GM18909 (cell line): ENCODE results near the gene PXMP2.
"Not testable (repeated sequence)": the region's sequence is repeated elsewhere in the genome, so short reads cannot be mapped to it uniquely, and the experiment has no call there.

Source experiments
- ATAC-seq: cut with Tn5 transposase; IDR thresholded peaks from one replicate; pipeline ENCODE4 v1.9.1; 2021; ENCODE audit warnings: mild to moderate bottlenecking; ENCODE audit not compliant: unreplicated experiment, poor library complexity

Gene PXMP2

DNA sequence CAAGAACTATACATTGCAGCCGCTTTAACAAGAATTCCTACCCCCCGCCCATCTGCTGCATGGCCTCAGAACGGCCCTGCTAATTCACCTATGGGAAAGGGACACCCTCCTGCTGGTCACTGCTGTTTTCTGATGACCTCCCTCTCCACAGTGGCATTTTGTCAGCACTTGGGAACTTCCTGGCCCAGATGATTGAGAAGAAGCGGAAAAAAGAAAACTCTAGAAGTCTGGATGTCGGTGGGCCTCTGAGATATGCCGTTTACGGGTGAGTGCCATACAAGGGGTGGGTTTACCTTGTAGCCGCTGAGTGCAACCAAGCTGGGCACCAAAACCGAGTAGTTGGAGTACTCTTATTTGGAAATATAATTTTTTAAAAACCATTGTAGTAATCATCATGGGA, 2.7 kb downstream of the PXMP2 start:
- ATAC-seq: no peak

DNA sequence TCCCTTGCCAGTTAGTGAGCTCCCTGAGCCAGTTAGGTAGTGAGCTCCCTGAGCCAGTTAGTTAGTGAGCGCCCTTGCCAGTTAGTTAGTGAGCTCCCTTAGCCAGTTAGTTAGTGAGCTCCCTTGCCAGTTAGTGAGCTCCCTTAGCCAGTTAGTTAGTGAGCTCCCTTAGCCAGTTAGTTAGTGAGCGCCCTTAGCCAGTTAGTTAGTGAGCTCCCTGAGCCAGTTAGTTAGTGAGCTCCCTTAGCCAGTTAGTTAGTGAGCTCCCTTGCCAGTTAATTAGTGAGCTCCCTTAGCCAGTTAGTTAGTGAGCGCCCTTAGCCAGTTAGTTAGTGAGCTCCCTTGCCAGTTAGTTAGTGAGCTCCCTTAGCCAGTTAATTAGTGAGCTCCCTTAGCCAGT, 4.6 kb downstream of the PXMP2 start:
- ATAC-seq: not testable (repeated sequence)

DNA sequence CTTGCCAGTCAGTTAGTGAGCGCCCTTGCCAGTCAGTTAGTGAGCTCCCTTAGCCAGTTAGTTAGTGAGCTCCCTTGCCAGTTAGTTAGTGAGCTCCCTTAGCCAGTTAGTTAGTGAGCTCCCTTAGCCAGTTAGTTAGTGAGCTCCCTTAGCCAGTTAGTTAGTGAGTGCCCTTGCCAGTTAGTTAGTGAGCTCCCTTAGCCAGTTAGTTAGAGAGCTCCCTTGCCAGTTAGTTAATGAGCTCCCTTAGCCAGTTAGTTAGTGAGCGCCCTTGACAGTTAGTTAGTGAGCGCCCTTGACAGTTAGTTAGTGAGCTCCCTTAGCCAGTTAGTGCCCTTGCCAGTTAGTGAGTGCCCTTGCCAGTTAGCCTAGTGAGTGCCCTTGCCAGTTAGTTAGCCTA, 7.5 kb downstream of the PXMP2 start:
- not testable (repeated sequence) for ATAC-seq

DNA sequence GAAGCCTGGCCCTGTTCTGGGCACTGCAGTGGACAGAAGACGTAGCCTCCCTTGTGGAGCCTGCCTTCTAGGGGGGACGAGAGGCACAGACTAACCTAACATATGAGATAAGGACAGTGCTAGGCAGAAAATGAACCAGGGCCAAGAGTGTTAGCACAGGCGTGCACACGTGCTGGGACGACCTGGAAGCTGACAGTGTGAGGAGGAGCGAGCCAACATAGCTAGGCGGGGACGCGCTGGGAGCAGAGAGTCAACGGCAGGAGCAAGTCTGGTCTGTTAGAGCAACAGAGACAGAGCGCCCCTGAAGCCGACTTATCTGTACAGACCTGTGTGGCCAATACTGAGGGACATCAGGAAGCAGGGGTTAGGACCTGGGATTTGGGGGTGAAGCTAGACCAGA, 8.0 kb downstream of the PXMP2 start:
- no peak for ATAC-seq

DNA sequence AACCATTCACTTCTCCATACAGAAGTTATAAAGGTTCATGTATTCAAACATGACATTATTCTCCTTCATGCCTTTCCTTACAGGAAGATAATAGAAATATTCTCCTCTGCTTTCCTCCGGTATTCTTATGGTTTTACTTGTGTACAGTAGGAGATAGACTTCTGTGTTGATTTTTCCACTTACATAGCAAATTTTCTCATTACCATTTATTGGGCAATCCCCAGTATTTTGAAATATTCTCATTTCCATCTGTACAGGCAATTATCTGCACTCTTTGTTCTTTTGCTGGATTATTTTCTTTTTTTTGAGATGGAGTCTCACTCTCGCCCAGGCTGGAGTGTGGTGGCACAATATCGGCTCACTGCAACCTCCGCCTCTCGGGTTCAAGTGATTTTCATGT, 11.0 kb downstream of the PXMP2 start:
- ATAC-seq: no peak

DNA sequence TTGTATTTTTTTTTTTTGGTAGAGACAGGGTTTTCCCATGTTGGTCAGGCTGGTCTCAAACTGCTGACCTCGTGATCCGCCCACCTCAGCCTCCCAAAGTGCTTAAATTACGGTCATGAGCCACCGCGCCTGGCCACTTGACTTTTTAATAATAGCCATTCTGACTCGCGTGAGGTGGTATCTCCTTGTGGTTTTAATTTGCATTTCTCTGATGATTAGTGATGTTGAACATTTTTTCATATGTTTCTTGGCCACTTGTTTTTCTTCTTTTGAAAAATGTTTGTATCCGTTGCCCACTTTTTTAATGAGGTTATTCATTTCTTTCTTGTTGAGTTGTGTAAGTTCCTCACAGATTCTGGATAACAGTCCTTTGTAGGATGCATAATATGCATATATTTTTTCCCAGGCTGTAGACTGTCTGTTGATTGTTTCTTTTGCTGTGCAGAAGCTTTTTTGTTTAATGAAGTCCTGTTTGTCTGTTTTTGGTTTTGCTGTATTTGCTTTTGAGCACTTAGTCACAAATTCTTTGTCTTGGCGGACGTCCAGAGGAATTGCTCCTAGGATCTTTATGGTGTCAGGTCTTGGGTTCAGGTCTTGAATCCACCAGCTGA, 12.9 kb downstream of the PXMP2 start:
- ATAC-seq: no peak

DNA sequence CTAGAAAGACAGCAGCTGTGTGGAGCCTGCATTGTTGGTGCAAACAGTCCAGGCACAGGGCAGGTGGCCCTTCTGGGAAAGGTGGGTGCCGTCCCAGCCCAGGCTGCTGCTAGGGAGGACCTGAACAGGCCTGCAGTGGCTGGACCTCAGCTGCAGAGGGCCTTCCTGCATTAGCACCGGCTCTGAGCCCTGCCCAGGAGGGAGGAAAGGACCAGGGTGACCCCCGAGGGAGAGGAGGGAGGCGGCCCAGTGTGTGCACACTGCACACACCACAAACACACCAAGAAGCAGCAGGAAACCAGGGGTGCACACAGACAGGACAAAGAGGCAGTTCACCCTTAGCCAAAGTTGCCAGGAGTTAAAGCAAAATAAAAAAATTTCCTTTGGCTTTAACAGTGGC, 15.3 kb downstream of the PXMP2 start:
- ATAC-seq: no peak

DNA sequence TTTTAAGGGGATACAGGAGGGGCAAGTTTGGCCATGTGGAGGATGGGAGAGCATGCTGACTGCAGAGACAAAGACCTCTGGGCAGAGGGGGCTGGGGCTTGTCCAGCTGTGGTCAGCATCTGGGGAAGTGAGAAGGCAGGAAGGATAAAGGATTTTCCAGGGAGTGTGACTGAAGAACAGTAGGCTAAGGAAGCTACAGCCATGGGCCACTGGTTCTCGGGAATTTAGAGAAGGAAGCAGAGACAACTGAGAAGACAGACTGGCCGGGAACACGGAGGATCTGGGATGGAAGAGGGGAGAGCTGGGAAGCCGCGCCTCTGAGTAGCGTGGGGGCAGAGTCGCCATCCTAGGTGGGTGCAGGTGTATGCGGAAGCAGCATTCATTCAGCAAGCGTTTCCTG, 16.3 kb downstream of the PXMP2 start:
- no peak for ATAC-seq

DNA sequence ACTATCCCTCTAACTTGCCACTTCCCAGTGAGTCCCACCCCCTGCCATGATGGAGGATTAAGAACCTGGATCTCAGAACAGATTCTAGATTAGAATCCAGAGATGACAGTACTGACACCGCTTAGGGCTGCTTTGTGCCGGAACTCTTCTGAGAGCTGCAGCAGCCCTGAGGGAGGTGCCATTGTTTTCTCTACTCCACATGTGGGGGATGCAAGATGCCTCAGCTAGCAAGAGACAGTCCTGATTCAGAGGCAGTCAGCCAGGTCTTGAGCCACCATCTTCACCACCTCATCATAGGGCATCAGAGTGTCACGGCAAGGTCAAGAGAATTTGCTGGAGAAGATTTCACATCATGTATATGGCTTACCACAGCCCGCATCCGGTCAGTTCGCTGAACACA, 19.9 kb downstream of the PXMP2 start:
- ATAC-seq: no peak

DNA sequence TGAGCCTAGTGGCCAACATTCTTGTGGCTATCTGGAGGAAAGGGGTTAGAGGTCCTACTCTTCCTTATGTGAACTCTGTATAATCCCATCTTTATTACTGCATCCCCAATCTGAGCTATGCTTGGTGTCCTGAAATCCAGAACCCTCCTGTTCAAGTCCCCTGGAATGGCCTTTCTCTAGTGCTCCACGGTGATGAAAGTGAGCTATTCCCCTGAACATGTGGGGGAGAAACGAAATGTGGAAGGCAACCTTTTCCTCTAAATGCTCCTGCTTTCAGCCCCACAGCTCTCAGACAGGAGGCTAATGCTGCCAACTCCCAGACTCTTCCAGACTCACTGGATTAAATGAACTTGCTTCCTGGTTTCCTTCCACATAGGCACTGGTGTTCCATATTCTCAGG, 20.8 kb downstream of the PXMP2 start:
- no peak for ATAC-seq

DNA sequence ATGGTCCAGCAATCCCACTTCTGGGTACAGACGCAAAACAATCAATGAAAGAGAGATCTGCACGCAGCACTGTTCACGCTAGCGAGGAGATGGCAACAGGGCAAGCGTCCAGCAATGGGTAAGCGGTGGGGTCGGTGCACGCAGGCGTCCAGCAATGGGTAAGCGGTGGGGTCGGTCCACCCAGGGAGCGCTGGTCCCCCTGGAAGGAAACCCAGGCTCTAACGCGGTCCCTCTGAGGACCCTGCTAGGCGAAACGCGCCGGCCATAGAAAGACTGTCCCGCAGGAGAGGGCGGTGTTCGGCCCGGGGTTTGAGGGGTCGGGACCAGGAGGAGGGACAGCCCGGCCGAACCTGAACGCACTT, 22.6 kb downstream of the PXMP2 start:
- ATAC-seq: peak; percentile 41

DNA sequence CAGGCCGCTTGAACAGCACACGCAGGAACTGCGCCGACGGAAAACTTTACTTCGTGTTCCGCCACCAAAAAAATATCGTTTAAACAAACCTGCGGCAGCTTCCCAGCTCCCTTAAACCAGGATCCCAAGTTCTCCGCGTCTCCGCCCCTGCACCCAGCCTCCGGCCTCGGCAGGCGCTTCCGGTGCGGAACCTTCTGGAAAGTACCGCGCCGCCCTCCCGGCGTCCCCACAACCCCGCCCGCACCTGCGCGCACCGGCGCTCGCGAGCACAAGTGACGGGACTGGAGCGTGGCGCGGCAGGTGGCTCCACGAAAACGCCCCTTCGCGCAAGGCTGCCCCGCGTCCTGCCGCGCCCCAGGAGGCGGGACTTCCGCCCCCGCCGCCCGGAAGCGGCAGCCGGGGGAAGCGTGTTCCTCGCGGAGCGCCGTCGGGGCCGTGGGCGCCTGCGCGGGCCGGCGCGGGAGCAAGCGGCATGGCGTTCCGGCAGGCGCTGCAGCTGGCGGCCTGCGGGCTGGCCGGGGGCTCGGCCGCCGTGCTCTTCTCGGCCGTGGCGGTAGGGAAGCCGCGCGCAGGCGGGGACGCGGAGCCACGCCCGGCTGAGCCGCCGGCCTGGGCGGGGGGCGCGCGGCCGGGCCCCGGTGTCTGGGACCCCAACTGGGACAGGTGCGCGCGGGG, 23.2 kb downstream of the PXMP2 start, which contains the start of gene PGAM5:
PGAM5 (plus strand) TSS at position 438 of the 675 bp plus-strand sequence; CDS start at position 473, 35 bp downstream.
- peak; percentile 93 for ATAC-seq

DNA sequence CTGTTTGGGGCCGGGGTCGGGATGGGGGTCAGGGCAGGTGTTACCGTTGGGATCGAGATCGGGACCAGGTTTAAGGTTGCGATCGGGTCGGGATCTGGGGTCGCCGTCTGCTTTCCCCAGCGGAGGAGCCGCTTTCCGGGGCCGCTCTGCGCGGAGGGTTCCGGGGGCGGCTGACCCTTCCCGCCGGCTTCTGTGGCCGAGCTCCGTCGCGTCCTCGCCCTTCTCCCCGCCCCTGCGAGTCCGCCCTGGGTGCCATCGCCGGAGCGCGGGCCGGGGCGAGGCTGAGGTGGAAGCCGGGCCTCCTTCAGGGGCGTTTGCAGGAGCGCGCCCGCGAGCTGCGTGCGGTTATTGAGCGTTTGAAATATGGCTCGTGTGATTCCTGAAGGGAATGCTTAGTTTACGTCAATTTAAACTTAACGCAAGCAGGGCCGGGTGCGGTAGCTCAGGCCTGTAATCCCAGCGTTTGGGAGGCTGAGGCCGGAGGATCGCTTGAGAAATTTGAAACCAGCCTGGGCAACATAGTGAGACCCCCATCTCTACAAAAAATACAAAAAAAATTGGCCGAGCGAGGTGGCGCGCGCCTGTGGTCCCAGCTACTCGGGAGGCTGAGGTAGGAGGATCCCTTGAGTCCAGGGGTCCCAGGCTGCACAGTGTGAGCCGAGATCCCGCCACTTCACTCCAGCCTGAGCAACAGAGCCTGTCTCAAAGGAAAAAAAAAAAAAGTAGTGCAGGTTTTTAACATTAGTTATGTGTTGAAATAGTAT, 23.9 kb downstream of the PXMP2 start:
- peak; percentile 9 for ATAC-seq

DNA sequence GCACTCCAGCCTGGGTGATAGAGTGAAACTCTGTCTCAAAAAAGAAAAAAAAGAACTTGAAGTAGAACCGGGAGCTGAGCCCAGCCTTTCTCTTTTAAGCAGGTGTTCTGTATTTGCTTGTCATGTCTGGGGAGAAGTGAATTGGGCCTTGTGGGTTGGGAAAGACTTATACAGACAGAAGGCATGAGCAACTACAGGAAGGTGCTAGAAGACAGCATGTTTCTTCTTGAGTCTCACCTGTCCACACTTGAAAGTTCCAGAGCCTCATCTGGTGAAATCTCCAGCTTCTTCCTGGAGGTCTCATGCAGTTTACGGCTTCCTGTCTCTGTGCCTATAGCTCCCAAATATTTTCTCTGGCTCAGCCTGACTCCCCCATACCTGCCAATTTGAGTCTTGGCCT, 25.7 kb downstream of the PXMP2 start:
- no peak for ATAC-seq

DNA sequence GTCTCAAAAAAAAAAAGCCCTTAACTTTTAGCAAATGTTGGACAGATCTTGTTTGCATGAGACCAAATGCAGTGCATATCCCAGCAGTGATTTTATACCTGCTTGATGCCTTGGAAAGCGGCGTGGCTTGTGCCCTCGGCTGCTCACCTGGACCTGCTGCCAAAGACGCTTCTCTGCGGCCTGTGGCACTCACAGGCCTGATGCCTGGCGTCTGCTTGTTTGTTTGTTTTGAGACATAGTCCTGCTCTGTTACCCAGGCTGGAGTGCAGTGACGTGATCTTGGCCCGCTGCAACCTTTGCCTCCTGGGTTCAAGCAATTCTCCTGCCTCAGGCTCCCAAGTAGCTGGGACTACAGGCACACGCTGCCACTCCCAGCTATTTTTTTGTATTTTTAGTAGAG, 28.5 kb downstream of the PXMP2 start:
- ATAC-seq: no peak

DNA sequence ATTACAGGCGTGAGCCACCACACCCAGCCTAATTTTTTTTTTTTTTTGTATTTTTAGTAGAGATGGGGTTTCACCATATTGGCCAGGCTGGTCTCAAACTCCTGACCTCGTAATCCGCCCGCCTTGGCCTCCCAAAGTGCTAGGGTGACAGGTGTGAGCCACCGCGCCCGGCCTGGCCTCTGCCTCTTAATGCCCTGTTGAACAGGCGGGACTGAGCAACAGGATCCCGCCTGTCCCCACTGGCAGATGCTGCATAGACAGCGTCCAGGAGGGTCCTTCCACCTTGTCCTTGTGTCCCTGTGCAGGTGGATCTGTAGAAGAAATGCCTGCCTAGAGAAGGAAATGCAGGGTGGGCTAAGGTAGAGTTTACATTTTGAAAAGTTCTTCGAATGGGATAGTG, 29.0 kb downstream of the PXMP2 start:
- no peak for ATAC-seq

DNA sequence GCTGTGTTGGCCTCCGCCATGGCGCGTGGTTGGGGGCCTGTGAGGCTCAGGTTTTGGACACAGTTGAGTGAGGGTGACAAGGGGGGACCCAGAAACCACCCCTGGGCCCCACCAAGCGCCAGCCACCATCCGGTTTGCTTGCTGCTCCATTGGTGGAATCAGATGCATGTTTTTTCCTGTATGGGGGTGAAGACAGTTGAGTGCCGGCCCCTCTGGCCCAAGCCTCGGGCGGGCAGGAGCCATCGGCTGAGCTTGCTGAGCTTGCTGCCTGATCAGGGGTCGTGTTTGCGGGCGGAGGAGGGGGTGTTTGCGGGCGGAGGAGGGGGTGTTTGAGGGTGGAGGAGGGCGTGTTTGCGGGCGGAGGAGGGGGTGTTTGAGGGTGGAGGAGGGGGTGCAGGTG, 29.6 kb downstream of the PXMP2 start:
- no peak for ATAC-seq

DNA sequence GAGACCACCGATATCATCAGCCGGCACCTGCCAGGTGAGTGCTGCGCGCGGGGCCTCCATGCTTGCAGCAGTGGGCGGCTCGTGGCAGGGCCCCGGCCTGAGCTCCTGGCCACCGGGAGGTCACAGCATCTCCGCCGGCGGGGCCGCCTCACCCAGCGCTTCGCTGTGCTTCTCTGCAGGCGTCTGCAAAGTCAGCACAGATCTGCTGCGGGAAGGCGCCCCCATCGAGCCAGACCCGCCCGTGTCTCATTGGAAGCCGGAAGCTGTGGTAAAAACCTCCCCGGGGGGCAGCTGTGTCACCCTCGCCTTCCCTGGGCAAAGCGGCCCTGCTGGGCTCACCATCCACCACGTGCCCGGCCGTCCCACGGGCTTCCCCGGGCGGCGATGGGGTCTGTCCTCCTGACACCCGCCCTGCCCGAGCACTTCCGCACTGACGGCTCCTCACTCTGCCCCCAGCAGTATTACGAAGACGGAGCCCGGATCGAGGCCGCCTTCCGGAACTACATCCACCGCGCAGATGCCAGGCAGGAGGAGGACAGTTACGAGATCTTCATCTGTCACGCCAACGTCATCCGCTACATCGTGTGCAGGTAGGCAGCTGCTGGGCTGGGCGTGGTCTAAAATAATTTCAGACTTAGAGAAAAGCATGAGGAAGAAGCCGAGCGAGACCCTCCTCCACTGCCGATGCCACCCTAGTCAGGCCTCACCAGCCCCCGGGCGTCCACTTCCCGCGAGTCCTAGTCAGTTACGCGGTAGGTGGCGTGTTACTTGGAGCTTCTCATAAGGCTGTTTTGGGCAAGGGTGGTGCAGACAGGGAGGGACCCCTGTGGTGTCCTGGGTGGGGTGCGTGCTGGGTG, 30.4 kb downstream of the PXMP2 start:
- no peak for ATAC-seq

DNA sequence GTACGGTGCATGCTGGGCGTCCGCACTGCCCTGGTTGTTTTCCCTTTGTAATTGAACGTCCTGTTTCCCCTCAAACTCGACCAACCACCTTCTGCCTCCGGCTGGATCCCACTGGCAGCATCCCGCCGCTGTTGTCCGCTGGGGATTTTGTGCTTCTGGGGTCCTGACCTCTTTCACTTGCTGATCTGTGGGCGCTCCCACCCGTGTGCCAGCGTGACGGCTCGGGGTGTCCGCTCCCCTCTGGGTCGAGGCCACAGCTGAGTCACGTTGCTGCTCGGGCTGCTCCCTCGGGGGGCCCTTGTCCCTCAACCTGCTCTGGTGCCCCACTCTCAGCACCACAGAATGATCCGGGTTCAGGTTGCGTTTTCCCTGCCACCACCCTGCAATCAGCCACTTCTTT, 31.3 kb downstream of the PXMP2 start:
- ATAC-seq: no peak

DNA sequence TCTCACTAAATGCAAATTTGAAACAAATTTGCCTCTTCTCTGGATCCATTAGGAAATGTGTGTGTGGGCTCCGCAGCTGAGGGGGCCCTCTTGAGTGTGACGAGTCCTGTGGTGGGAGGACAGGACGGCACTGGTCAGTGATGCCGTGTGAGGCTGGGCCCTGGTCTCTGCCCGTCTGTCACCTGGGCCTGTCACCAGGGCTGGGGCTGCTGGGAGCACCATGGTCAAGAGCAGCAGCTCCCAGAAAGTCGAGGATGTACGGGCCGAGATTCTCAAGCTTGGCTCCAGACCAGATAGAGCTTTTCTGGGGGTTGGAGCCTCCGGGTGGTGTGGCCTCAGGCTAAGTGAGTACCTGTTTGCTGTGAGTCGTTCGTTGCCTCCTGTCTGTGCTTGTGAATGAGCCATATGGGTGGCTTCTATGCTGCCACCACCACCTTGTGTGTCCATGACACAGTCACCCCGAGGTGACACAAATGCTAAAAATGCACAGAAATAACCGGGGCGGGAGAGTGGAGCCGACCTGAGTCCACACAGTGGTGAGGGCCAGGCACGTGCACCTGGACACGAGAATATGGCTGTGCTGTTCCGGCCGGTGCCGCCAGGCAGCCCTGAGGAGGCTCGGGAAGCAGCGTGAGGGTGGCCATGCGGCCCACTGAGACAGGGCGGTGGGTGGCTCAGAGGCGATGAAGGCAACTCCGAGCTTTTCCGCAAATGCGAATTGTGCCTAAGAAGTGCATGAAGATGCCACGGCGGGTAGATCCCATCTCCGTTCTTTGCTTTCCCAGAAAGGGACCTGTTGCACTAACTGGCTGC, 32.0 kb downstream of the PXMP2 start:
- no peak for ATAC-seq
